Tibial artery (tissue), 4 donors: ENCODE data around the gene OBSCN.

Experiments
- DNase-seq, 2 donors: peaks; one replicate each; pipeline ENCODE4 v3.0.0-alpha.2; 2019
- H3K27ac ChIP-seq, 2 donors: fragments of 200-600 bp; sonication (generic) in 1 of 2; 1 replicate in 1 of 2; 2 replicates in 1 of 2; pipeline ENCODE4 v1.5.1; 2018 to 2019; ENCODE audit warnings: mild to moderate bottlenecking in 1 of 2
- H3K27me3 ChIP-seq, 2 donors: fragments of 200-600 bp; sonication (generic) in 1 of 2; one replicate each; pipeline versions ENCODE4 v1.5.1 to v1.6.0; 2016 to 2019
- H3K36me3 ChIP-seq, 3 donors: fragments of 200-600 bp; sonication (generic) in 2 of 3; one replicate each; pipeline ENCODE4 v1.5.1; 2016 to 2019; ENCODE audit warnings: mild to moderate bottlenecking in 2 of 3
- H3K4me1 ChIP-seq, 4 donors: fragments of 200-600 bp; sonication (generic) in 2 of 4; 1 replicate in 3 of 4; 2 replicates in 1 of 4; pipeline ENCODE4 v1.5.1; 2016 to 2019
- H3K4me3 ChIP-seq, 2 donors: fragments of 200-600 bp; sonication (generic) in 1 of 2; 1 replicate in 1 of 2; 2 replicates in 1 of 2; pipeline ENCODE4 v1.5.1; 2018 to 2019; ENCODE audit warnings: mild to moderate bottlenecking in 2 of 2
- H3K9me3 ChIP-seq, 3 donors: fragments of 200-600 bp; sonication (generic) in 1 of 3; one replicate each; pipeline ENCODE4 v1.5.1; 2016 to 2019
- CTCF ChIP-seq, 2 experiments: fragments of 200-600 bp in 1 of 2; fragments of 450-650 bp in 1 of 2; IDR thresholded peaks; one replicate each; pipeline ENCODE4 v1.5.1; 2017 to 2019; ENCODE audit warnings: antibody characterized with exemption in 2 of 2, mild to moderate bottlenecking in 1 of 2, moderate library complexity in 1 of 2
- intact Hi-C: fragments of 100-400 bp; cut with DNase I; formaldehyde crosslinking; loops from one replicate; pipeline ENCODE4 v1.15.0; 2023; ENCODE audit warnings: low total_unique reads

Gene OBSCN

DNA sequence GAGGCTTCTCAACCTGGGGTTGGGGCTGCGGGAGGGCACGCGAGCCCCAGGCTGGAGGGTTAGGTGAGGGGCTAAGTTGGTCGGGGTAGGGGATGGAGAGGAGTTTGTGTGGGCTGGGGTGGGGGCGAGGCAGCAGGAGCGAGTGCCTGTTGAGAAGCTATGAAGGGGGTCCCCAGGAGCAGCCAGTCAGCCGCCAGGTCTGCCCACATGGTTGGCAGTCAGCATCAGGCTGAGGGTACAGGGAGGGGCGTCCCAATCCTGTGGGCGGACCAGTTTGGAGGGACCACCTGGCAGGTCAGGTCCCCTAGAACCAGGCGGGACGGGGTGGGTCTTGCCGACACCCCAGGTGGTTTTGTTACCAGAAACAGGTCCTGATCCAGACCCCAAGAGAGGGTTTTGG is 209.2 kb downstream of the OBSCN start:
- Histone ChIP-seq H3K36me3 (no peaks in the 10 kb centered on the region), H3K4me1 (peaks cover 0 to 16% (median 13%) of the 10 kb centered on the region in 4 donors), H3K9me3 (no peaks in the 10 kb centered on the region), H3K4me3 (no peak overlapping the region), H3K27ac (no peak overlapping the region), H3K27me3 (peaks cover 0 to 43% of the 10 kb centered on the region in 2 donors)
- no peak for DNase-seq
- TF ChIP-seq CTCF (IDR thresholded peaks at IDR 0.05) = no peak
- intact Hi-C loops = no loop called here

DNA sequence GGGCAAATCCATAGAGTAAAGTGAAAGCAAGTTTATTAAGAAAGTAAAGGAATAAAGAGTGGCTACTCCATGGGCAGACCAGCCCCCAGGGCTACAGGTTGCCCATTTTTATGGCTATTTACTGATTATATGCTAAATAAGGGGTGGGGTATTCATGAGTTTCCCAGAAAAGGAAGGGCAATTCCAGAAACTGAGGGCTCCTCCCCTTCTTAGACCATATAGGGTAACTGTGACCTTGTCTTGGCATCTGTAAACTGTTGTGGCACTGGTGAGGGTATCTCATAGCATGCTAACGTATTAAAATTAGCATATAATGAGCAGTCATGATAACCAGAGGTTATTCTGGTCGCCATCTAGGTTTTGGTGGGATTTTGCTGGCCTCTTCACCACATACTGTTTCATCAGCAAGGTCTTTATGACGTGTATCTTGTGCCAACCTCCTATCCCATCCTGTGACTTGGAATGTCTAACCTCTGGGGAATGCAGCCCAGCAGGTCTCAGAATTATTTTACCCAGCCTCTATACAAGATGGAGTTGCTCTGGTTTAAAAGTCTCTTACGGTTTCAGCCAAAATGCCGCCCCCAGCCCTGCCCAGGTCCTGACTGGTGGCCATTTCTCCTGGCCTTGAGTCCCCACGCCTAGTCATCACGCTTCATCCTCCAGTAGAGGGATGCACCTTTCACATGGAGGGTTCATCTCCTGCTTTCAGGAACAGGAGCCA is 209.8 kb downstream of the OBSCN start:
- no peaks in the 10 kb centered on the region for H3K9me3 ChIP-seq
- no peak for DNase-seq
- H3K27ac ChIP-seq = no peak overlapping the region
- H3K4me3 ChIP-seq = no peak overlapping the region
- no peak for TF ChIP-seq CTCF (IDR thresholded peaks at IDR 0.05)
- peaks cover 0 to 43% of the 10 kb centered on the region in 2 donors for H3K27me3 ChIP-seq
- peaks cover 0 to 16% (median 13%) of the 10 kb centered on the region in 4 donors for H3K4me1 ChIP-seq
- no peaks in the 10 kb centered on the region for H3K36me3 ChIP-seq
- intact Hi-C loops = no loop called here

GRCh38 chr1:228420968-228421826 is 213.4 kb downstream of the OBSCN start:
- Histone ChIP-seq H3K27ac (no peak overlapping the region), H3K4me3 (no peak overlapping the region), H3K36me3 (no peaks in the 10 kb centered on the region), H3K27me3 (peaks cover 0 to 19% of the 10 kb centered on the region in 2 donors), H3K4me1 (peaks cover 0 to 10% (median 8%) of the 10 kb centered on the region in 4 donors), H3K9me3 (no peaks in the 10 kb centered on the region)
- TF ChIP-seq CTCF (IDR thresholded peaks at IDR 0.05) = no peak
- intact Hi-C loops = no loop called here
- DNase-seq = no peak

GRCh38 chr1:228423404-228424053 is 215.7 kb downstream of the OBSCN start:
- no peak for TF ChIP-seq CTCF (IDR thresholded peaks at IDR 0.05)
- Histone ChIP-seq H3K27ac (no peak overlapping the region), H3K4me1 (no peaks in the 10 kb centered on the region), H3K27me3 (no peaks in the 10 kb centered on the region), H3K4me3 (no peak overlapping the region), H3K9me3 (no peaks in the 10 kb centered on the region), H3K36me3 (no peaks in the 10 kb centered on the region)
- intact Hi-C loops = loop anchor here (2.0 kb wide), 1 partner anchor 39 kb away; no protein-coding TSS in a partner anchor
- DNase-seq = no peak

GRCh38 chr1:228424685-228425660 is 217.1 kb downstream of the OBSCN start:
- Histone ChIP-seq H3K4me3 (no peak overlapping the region), H3K9me3 (no peaks in the 10 kb centered on the region), H3K4me1 (no peaks in the 10 kb centered on the region), H3K36me3 (no peaks in the 10 kb centered on the region), H3K27ac (no peak overlapping the region), H3K27me3 (peaks cover 0 to 7% of the 10 kb centered on the region in 2 donors)
- no peak for TF ChIP-seq CTCF (IDR thresholded peaks at IDR 0.05)
- intact Hi-C loops = no loop called here
- no peak for DNase-seq
